HCT116 (cell line): ENCODE results near the gene SGMS1. TPM values are rescaled to one million over a fixed set of nuclear protein-coding genes. Genes with fewer than 3 reads are reported as not detected.

ENCODE experiments used
- ATAC-seq: fragments of 200-7000 bp; cut with Tn5 transposase; 2 replicates; pipeline ENCODE4 v1.9.1; 2020; ENCODE audit warnings: mild to moderate bottlenecking, moderate library complexity
- BruUV-seq: library from RNA; stranded (reverse); fragments of 400-500 nt; replicated peaks from 2 replicates; lab custom pipeline; 2021; lab: Mats Ljungman, UMichigan
- CTCF ChIA-PET: fragments of 300-600 bp; sonication (Branson Sonifier 250); formaldehyde crosslinking; loops from one replicate; lab custom pipeline; 2021; ENCODE audit warnings: antibody characterized with exemption; lab: Charles Lee
- POLR2A ChIA-PET: fragments of 300-600, 350-600 bp; sonication (Branson Sonifier 250); formaldehyde crosslinking; loops from one replicate; lab custom pipeline; 2021; ENCODE audit warnings: antibody characterized with exemption; lab: Charles Lee
- RAD21 ChIA-PET, 2 experiments: fragments of 300-600 bp; sonication (Branson Sonifier 250); formaldehyde crosslinking; loops; one replicate each; lab custom pipeline; 2023; ENCODE audit warnings: low total read pairs in 2 of 2; ENCODE audit not compliant: uncharacterized antibody in 2 of 2, unreplicated experiment in 2 of 2, low non-redundant PET in 1 of 2; lab: Charles Lee
- DNase-seq: peaks from one replicate; pipeline ENCODE4 v3.0.0-alpha.2; 2010; ENCODE audit warnings: low read depth, low spot score
- H2AFZ ChIP-seq: fragments of 200-600 bp; shearing (Covaris generic), sonication (generic); 2 replicates; pipeline ENCODE4 v1.6.1; 2017; ENCODE audit warnings: low read depth, mixed run types, mixed read lengths, antibody characterized with exemption, low read length; ENCODE audit not compliant: poor library complexity, severe bottlenecking
- H3K27ac ChIP-seq: 2 replicates; pipeline ENCODE4 v1.5.1; 2012; ENCODE audit warnings: low read depth, low read length
- H3K27me3 ChIP-seq: fragments of 200-600 bp; sonication (generic); 2 replicates; pipeline ENCODE4 v1.6.1; 2016; ENCODE audit warnings: mixed run types, low read length, mixed read lengths; ENCODE audit not compliant: insufficient read depth
- H3K36me3 ChIP-seq, 2 experiments: fragments of 200-500 bp in 1 of 2; fragments of 200-600 bp in 1 of 2; sonication (Bioruptor generic) in 1 of 2; sonication (generic) in 1 of 2; 2 replicates each; pipeline versions ENCODE4 v1.5.1 to v1.6.1; 2014 to 2016; ENCODE audit warnings: low read length in 2 of 2, inconsistent platforms in 1 of 2, mixed read lengths in 1 of 2, mixed run types in 1 of 2; ENCODE audit not compliant: insufficient read depth in 2 of 2, control insufficient read depth in 1 of 2
- H3K4me1 ChIP-seq, 2 experiments: fragments of 200-600 bp in 1 of 2; sonication (generic) in 1 of 2; 2 replicates each; pipeline versions ENCODE4 v1.5.1 to v1.6.1; 2012 to 2017; ENCODE audit warnings: low read length in 2 of 2, inconsistent platforms in 1 of 2, mild to moderate bottlenecking in 1 of 2, mixed read lengths in 1 of 2, mixed run types in 1 of 2, moderate library complexity in 1 of 2; ENCODE audit not compliant: insufficient read depth in 2 of 2, control insufficient read depth in 1 of 2
- H3K4me2 ChIP-seq: fragments of 200-600 bp; sonication (generic); 2 replicates; pipeline ENCODE4 v1.6.1; 2017; ENCODE audit warnings: mixed run types, low read length, mixed read lengths
- H3K4me3 ChIP-seq, 2 experiments: fragments of 200-600 bp in 1 of 2; sonication (generic) in 1 of 2; replicated peaks in 1 of 2; 2 replicates each; pipeline ENCODE4 v1.5.1; 2011 to 2016; ENCODE audit warnings: low read length in 2 of 2, control low read depth in 1 of 2, low read depth in 1 of 2, mild to moderate bottlenecking in 1 of 2, mixed read lengths in 1 of 2, mixed run types in 1 of 2
- H3K79me2 ChIP-seq: fragments of 200-600 bp; sonication (generic); 2 replicates; pipeline ENCODE4 v1.6.1; 2017; ENCODE audit warnings: mild to moderate bottlenecking, mixed run types, low read length, moderate library complexity, mixed read lengths; ENCODE audit not compliant: insufficient read depth
- H3K9ac ChIP-seq: fragments of 200-600 bp; sonication (generic); 2 replicates; pipeline ENCODE4 v1.6.1; 2016; ENCODE audit warnings: low read length, mixed read lengths
- H3K9me2 ChIP-seq: fragments of 200-600 bp; sonication (generic), shearing (Covaris generic); 2 replicates; pipeline ENCODE4 v1.6.1; 2017; ENCODE audit warnings: mixed run types, mild to moderate bottlenecking, moderate library complexity; ENCODE audit not compliant: insufficient read depth
- H3K9me3 ChIP-seq, 2 experiments: fragments of 200-500 bp in 1 of 2; fragments of 200-600 bp in 1 of 2; sonication (Bioruptor generic) in 1 of 2; sonication (generic) in 1 of 2; 2 replicates each; pipeline ENCODE4 v1.6.1; 2014 to 2017; ENCODE audit warnings: low read length in 2 of 2, mixed read lengths in 2 of 2, inconsistent platforms in 1 of 2, low read depth in 1 of 2, mild to moderate bottlenecking in 1 of 2, mixed run types in 1 of 2, moderate library complexity in 1 of 2; ENCODE audit not compliant: control insufficient read depth in 1 of 2, insufficient read depth in 1 of 2
- H4K20me1 ChIP-seq: fragments of 200-600 bp; sonication (generic), shearing (Covaris generic); 2 replicates; pipeline ENCODE4 v1.6.1; 2017; ENCODE audit warnings: mixed run types, mild to moderate bottlenecking, moderate library complexity; ENCODE audit not compliant: insufficient read depth
- CBX3 ChIP-seq: IDR thresholded peaks from 2 replicates; pipeline ENCODE4 v1.6.1; 2012; ENCODE audit warnings: low read depth
- EGR1 ChIP-seq: IDR thresholded peaks from 2 replicates; pipeline ENCODE4 v1.6.1; 2012; ENCODE audit warnings: low read depth
- ELF1 ChIP-seq: IDR thresholded peaks from 2 replicates; pipeline ENCODE4 v1.6.1; 2012; ENCODE audit warnings: low read depth, borderline replicate concordance
- EZH2phosphoT487 ChIP-seq: fragments of 200-600 bp; IDR thresholded peaks from 2 replicates; pipeline ENCODE4 v1.6.1; 2018; ENCODE audit warnings: antibody characterized with exemption, borderline replicate concordance
- JUND ChIP-seq: IDR thresholded peaks from 2 replicates; pipeline ENCODE4 v1.6.1; 2012
- POLR2A ChIP-seq: IDR thresholded peaks from 2 replicates; pipeline ENCODE4 v1.7.0; 2011; ENCODE audit warnings: borderline replicate concordance; ENCODE audit not compliant: insufficient read depth, insufficient read length; ENCODE audit errors: extremely low read depth
- RAD21 ChIP-seq: IDR thresholded peaks from 2 replicates; pipeline ENCODE4 v1.6.1; 2012; ENCODE audit warnings: low read depth, mild to moderate bottlenecking
- SIN3A ChIP-seq: IDR thresholded peaks from 2 replicates; pipeline ENCODE4 v1.6.1; 2012; ENCODE audit warnings: low read depth
- SRF ChIP-seq: IDR thresholded peaks from 2 replicates; pipeline ENCODE4 v1.6.1; 2012; ENCODE audit warnings: low read depth
- TCF7L2 ChIP-seq: IDR thresholded peaks from 2 replicates; pipeline ENCODE4 v1.7.0; 2011; ENCODE audit warnings: borderline replicate concordance, inconsistent platforms; ENCODE audit not compliant: insufficient read depth, insufficient read length; ENCODE audit errors: extremely low read depth
- YY1 ChIP-seq: IDR thresholded peaks from 2 replicates; pipeline ENCODE4 v1.6.1; 2011; ENCODE audit warnings: low read length, low read depth, moderate library complexity, mild to moderate bottlenecking; ENCODE audit not compliant: insufficient replicate concordance; ENCODE audit errors: extremely low read depth
- ZFX ChIP-seq: fragments of 450-650 bp; IDR thresholded peaks from 2 replicates; pipeline ENCODE4 v1.6.1; 2017
- ZNF274 ChIP-seq: fragments of 200-500 bp; sonication (Bioruptor generic); IDR thresholded peaks from 2 replicates; pipeline ENCODE4 v1.6.1; 2014; ENCODE audit warnings: mild to moderate bottlenecking, low read depth, low read length, inconsistent platforms
- intact Hi-C: fragments of 100-400 bp; cut with micrococcal nuclease; formaldehyde crosslinking; loops from 2 replicates; pipeline ENCODE4 v1.10.0; 2022
- total RNA-seq: library from RNA; stranded (reverse); gene quantifications from one replicate; pipeline ENCODE4 v1.2.1, GENCODE V29; 2021; ENCODE audit not compliant: unreplicated experiment
- TF ChIP-seq, protein P1 (sequence below): IDR thresholded peaks from 2 replicates; pipeline ENCODE4 v1.6.1; 2012
- TF ChIP-seq, protein P2 (sequence below): IDR thresholded peaks from 2 replicates; pipeline ENCODE4 v1.6.1; 2012

SGMS1 gene
- total RNA-seq, 1 experiment from 2014 or later, result 29.1 TPM

DNA sequence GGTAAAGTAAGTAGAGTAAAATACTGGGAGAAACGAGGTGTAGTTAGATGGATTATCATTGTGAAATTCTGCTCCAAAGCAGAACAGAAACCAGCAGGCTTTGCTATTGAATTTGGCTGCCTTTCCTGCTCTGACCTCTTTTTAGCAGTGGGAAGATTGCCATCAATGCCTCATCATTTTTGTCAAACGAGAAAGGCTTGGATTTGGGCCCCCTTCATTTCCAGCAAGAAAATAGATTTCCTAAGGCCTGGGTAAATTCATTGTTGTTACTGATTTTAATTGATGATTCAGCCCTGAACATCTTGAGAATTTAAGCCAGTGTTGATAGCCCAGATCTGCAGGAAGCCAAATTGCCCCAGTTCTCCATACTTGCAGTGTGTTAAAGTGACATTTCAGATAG, 337.2 kb downstream of the SGMS1 start (continued):
- TF ChIP-seq ZFX (no peak), YY1 (no peak), TCF7L2 (no peak)
- TF ChIP-seq, protein P1, sequence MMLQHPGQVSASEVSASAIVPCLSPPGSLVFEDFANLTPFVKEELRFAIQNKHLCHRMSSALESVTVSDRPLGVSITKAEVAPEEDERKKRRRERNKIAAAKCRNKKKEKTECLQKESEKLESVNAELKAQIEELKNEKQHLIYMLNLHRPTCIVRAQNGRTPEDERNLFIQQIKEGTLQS, result no peak

DNA sequence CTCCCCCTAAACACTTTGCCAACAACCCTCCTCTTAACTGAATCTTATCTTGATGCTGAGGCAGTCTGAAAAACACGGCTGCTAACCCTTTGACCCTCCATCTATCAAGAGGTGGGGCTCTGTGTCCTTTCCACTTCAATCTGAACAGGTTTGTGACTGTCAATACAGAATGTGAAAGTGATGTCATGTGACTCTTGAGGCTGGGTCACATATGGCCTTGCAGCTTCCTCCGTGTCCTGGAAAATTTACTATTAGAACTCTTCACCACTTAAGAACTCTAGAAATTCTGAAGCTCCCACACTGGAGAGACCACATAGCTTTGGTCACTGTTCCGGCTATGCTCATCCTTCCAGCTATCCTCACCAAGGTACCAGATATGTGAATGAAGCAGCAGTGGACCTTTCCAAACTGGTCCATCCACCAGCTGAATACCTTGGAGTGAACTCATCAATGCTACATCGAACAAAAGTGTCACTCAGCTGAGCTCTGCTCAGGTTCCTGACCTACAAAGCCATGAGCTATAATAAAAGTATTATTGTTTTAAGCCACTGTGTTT, 341.7 kb downstream of the SGMS1 start:
- Histone ChIP-seq H3K4me1 (peaks cover 0 to 9% of the 10 kb centered on the region in 2 experiments; a peak in 2 of 4 replicates), H3K9me3 (no peaks in the 10 kb centered on the region), H3K27me3 (no peaks in the 10 kb centered on the region), H3K4me3 (no peak overlapping the region), H4K20me1 (no peaks in the 10 kb centered on the region), H3K27ac (no peak overlapping the region), H3K9me2 (0 out of 2 replicates have a peak, but pooled peaks cover 3% of the 10 kb centered on the region), H3K9ac (no peak overlapping the region), H3K4me2 (no peak overlapping the region), H2AFZ (no peak overlapping the region), H3K79me2 (no peaks in the 10 kb centered on the region), H3K36me3 (no peaks in the 10 kb centered on the region)
- DNase-seq, result no peak
- BruUV-seq, result no TSS peak
- RAD21 ChIA-PET, result no interaction called here
- intact Hi-C loops, result no loop called here
- POLR2A ChIA-PET, result no interaction called here
- no peak for ATAC-seq
- CTCF ChIA-PET, result no interaction called here
- TF ChIP-seq POLR2A (no peak), YY1 (no peak), ZFX (no peak), SRF (no peak), SIN3A (no peak), EGR1 (no peak), ZNF274 (no peak), CBX3 (no peak), EZH2phosphoT487 (no peak), ELF1 (no peak), JUND (no peak), RAD21 (no peak)
- TF ChIP-seq, protein P2, sequence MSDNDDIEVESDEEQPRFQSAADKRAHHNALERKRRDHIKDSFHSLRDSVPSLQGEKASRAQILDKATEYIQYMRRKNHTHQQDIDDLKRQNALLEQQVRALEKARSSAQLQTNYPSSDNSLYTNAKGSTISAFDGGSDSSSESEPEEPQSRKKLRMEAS, result no peak
- TF ChIP-seq, all 23 proteins: peak for 0
